HCT116 (cell line): ENCODE measurements around the gene SPATS2L. TPM values are rescaled to one million over a fixed set of nuclear protein-coding genes. Genes with fewer than 3 reads are reported as not detected.

ENCODE experiments used
- ATAC-seq: fragments of 200-7000 bp; cut with Tn5 transposase; 2 replicates; pipeline ENCODE4 v1.9.1; 2020; ENCODE audit warnings: mild to moderate bottlenecking, moderate library complexity
- BruUV-seq: library from RNA; stranded (reverse); fragments of 400-500 nt; replicated peaks from 2 replicates; lab custom pipeline; 2021; lab: Mats Ljungman, UMichigan
- CTCF ChIA-PET: fragments of 300-600 bp; sonication (Branson Sonifier 250); formaldehyde crosslinking; loops from one replicate; lab custom pipeline; 2021; ENCODE audit warnings: antibody characterized with exemption; lab: Charles Lee
- POLR2A ChIA-PET: fragments of 300-600, 350-600 bp; sonication (Branson Sonifier 250); formaldehyde crosslinking; loops from one replicate; lab custom pipeline; 2021; ENCODE audit warnings: antibody characterized with exemption; lab: Charles Lee
- RAD21 ChIA-PET, 2 experiments: fragments of 300-600 bp; sonication (Branson Sonifier 250); formaldehyde crosslinking; loops; one replicate each; lab custom pipeline; 2023; ENCODE audit warnings: low total read pairs in 2 of 2; ENCODE audit not compliant: uncharacterized antibody in 2 of 2, unreplicated experiment in 2 of 2, low non-redundant PET in 1 of 2; lab: Charles Lee
- DNase-seq: peaks from one replicate; pipeline ENCODE4 v3.0.0-alpha.2; 2010; ENCODE audit warnings: low read depth, low spot score
- H2AFZ ChIP-seq: fragments of 200-600 bp; shearing (Covaris generic), sonication (generic); 2 replicates; pipeline ENCODE4 v1.6.1; 2017; ENCODE audit warnings: low read depth, mixed run types, mixed read lengths, antibody characterized with exemption, low read length; ENCODE audit not compliant: poor library complexity, severe bottlenecking
- H3K27ac ChIP-seq: 2 replicates; pipeline ENCODE4 v1.5.1; 2012; ENCODE audit warnings: low read depth, low read length
- H3K27me3 ChIP-seq: fragments of 200-600 bp; sonication (generic); 2 replicates; pipeline ENCODE4 v1.6.1; 2016; ENCODE audit warnings: mixed run types, low read length, mixed read lengths; ENCODE audit not compliant: insufficient read depth
- H3K36me3 ChIP-seq, 2 experiments: fragments of 200-500 bp in 1 of 2; fragments of 200-600 bp in 1 of 2; sonication (Bioruptor generic) in 1 of 2; sonication (generic) in 1 of 2; 2 replicates each; pipeline versions ENCODE4 v1.5.1 to v1.6.1; 2014 to 2016; ENCODE audit warnings: low read length in 2 of 2, inconsistent platforms in 1 of 2, mixed read lengths in 1 of 2, mixed run types in 1 of 2; ENCODE audit not compliant: insufficient read depth in 2 of 2, control insufficient read depth in 1 of 2
- H3K4me1 ChIP-seq, 2 experiments: fragments of 200-600 bp in 1 of 2; sonication (generic) in 1 of 2; 2 replicates each; pipeline versions ENCODE4 v1.5.1 to v1.6.1; 2012 to 2017; ENCODE audit warnings: low read length in 2 of 2, inconsistent platforms in 1 of 2, mild to moderate bottlenecking in 1 of 2, mixed read lengths in 1 of 2, mixed run types in 1 of 2, moderate library complexity in 1 of 2; ENCODE audit not compliant: insufficient read depth in 2 of 2, control insufficient read depth in 1 of 2
- H3K4me2 ChIP-seq: fragments of 200-600 bp; sonication (generic); 2 replicates; pipeline ENCODE4 v1.6.1; 2017; ENCODE audit warnings: mixed run types, low read length, mixed read lengths
- H3K4me3 ChIP-seq, 2 experiments: fragments of 200-600 bp in 1 of 2; sonication (generic) in 1 of 2; replicated peaks in 1 of 2; 2 replicates each; pipeline ENCODE4 v1.5.1; 2011 to 2016; ENCODE audit warnings: low read length in 2 of 2, control low read depth in 1 of 2, low read depth in 1 of 2, mild to moderate bottlenecking in 1 of 2, mixed read lengths in 1 of 2, mixed run types in 1 of 2
- H3K79me2 ChIP-seq: fragments of 200-600 bp; sonication (generic); 2 replicates; pipeline ENCODE4 v1.6.1; 2017; ENCODE audit warnings: mild to moderate bottlenecking, mixed run types, low read length, moderate library complexity, mixed read lengths; ENCODE audit not compliant: insufficient read depth
- H3K9ac ChIP-seq: fragments of 200-600 bp; sonication (generic); 2 replicates; pipeline ENCODE4 v1.6.1; 2016; ENCODE audit warnings: low read length, mixed read lengths
- H3K9me2 ChIP-seq: fragments of 200-600 bp; sonication (generic), shearing (Covaris generic); 2 replicates; pipeline ENCODE4 v1.6.1; 2017; ENCODE audit warnings: mixed run types, mild to moderate bottlenecking, moderate library complexity; ENCODE audit not compliant: insufficient read depth
- H3K9me3 ChIP-seq, 2 experiments: fragments of 200-500 bp in 1 of 2; fragments of 200-600 bp in 1 of 2; sonication (Bioruptor generic) in 1 of 2; sonication (generic) in 1 of 2; 2 replicates each; pipeline ENCODE4 v1.6.1; 2014 to 2017; ENCODE audit warnings: low read length in 2 of 2, mixed read lengths in 2 of 2, inconsistent platforms in 1 of 2, low read depth in 1 of 2, mild to moderate bottlenecking in 1 of 2, mixed run types in 1 of 2, moderate library complexity in 1 of 2; ENCODE audit not compliant: control insufficient read depth in 1 of 2, insufficient read depth in 1 of 2
- H4K20me1 ChIP-seq: fragments of 200-600 bp; sonication (generic), shearing (Covaris generic); 2 replicates; pipeline ENCODE4 v1.6.1; 2017; ENCODE audit warnings: mixed run types, mild to moderate bottlenecking, moderate library complexity; ENCODE audit not compliant: insufficient read depth
- intact Hi-C: fragments of 100-400 bp; cut with micrococcal nuclease; formaldehyde crosslinking; loops from 2 replicates; pipeline ENCODE4 v1.10.0; 2022
- total RNA-seq: library from RNA; stranded (reverse); gene quantifications from one replicate; pipeline ENCODE4 v1.2.1, GENCODE V29; 2021; ENCODE audit not compliant: unreplicated experiment
- TF ChIP-seq, protein P1 (sequence below): IDR thresholded peaks from 2 replicates; pipeline ENCODE4 v1.6.1; 2012; ENCODE audit warnings: low read depth
- TF ChIP-seq, protein P2 (sequence below): IDR thresholded peaks from 2 replicates; pipeline ENCODE4 v1.6.1; 2012

Gene SPATS2L
- total RNA-seq, 1 experiment from 2014 or later: 87.1 TPM

DNA sequence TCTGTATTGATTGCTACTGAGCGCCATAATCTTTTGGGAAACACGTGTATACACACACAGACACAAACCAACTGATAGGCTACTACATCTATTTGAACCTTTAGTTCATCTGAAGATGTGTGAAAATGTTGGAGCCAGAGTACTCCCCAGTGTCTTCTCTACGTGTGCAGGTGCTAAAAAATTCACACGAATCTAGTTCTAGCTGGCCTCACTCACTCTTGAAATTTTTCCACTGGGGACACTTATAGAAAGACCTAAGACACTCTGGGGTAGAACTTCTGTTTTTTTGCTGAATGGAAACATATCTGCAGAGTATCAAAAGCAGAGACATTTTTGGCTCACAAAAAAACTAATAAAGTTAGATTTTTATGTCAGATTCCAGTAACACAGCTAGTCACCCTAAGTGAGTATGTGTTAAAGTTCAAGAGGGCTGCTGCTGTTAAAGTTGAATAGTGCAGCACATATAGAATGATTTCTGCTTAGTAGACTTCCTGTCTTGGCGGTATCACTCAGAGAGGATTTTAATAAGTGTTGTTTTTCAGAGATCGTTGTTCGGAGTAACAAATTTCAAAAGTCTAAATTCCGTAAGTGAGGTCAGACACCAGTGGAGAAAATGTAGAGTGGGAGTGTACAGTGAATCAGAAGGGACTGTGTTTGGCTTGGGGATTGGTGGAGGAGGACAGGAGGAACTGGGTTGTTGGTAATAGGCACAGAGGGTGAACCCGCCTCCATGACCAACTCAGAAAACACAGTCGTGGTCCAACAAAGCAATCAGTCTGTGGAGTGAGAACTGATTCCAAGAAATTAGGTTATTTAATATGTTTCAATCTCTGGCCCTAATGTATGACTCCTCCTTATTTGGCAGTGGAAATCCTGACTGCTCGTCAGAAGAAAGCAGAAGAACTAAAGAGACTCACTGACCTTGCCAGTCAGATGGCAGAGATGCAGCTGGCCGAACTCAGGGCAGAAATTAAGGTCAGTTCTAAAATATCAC lies 160.2 kb downstream of the SPATS2L start:
- no peak overlapping the region for H3K9ac ChIP-seq
- ATAC-seq (no peak), DNase-seq (no peak)
- H3K4me1 ChIP-seq: no peaks in the 10 kb centered on the region
- no peaks in the 10 kb centered on the region for H4K20me1 ChIP-seq
- H3K27me3 ChIP-seq: no peaks in the 10 kb centered on the region
- intact Hi-C loops: no loop called here
- no TSS peak for BruUV-seq
- TF ChIP-seq, protein P1, sequence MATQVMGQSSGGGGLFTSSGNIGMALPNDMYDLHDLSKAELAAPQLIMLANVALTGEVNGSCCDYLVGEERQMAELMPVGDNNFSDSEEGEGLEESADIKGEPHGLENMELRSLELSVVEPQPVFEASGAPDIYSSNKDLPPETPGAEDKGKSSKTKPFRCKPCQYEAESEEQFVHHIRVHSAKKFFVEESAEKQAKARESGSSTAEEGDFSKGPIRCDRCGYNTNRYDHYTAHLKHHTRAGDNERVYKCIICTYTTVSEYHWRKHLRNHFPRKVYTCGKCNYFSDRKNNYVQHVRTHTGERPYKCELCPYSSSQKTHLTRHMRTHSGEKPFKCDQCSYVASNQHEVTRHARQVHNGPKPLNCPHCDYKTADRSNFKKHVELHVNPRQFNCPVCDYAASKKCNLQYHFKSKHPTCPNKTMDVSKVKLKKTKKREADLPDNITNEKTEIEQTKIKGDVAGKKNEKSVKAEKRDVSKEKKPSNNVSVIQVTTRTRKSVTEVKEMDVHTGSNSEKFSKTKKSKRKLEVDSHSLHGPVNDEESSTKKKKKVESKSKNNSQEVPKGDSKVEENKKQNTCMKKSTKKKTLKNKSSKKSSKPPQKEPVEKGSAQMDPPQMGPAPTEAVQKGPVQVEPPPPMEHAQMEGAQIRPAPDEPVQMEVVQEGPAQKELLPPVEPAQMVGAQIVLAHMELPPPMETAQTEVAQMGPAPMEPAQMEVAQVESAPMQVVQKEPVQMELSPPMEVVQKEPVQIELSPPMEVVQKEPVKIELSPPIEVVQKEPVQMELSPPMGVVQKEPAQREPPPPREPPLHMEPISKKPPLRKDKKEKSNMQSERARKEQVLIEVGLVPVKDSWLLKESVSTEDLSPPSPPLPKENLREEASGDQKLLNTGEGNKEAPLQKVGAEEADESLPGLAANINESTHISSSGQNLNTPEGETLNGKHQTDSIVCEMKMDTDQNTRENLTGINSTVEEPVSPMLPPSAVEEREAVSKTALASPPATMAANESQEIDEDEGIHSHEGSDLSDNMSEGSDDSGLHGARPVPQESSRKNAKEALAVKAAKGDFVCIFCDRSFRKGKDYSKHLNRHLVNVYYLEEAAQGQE: no peak
- TF ChIP-seq, protein P2, sequence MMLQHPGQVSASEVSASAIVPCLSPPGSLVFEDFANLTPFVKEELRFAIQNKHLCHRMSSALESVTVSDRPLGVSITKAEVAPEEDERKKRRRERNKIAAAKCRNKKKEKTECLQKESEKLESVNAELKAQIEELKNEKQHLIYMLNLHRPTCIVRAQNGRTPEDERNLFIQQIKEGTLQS: no peak
- H3K27ac ChIP-seq: no peak overlapping the region
- H3K79me2 ChIP-seq: no peaks in the 10 kb centered on the region
- ChIA-PET POLR2A (no interaction called here), CTCF (no interaction called here), RAD21 (no interaction called here)
- no peaks in the 10 kb centered on the region for H3K9me2 ChIP-seq
- H3K36me3 ChIP-seq: peaks cover 4 to 22% of the 10 kb centered on the region in 2 experiments; a peak in 2 of 4 replicates
- no peak overlapping the region for H3K4me3 ChIP-seq
- no peaks in the 10 kb centered on the region for H3K9me3 ChIP-seq
- H2AFZ ChIP-seq: no peak overlapping the region
- H3K4me2 ChIP-seq: no peak overlapping the region
